HUDEP-2 (cell line): ENCODE results near the gene STRN3.
A peak's percentile ranks its signal among the peaks of the same experiment; 100 is the strongest.
"Not testable (repeated sequence)": the region's sequence is repeated elsewhere in the genome, so short reads cannot be mapped to it uniquely, and the experiment has no call there.

Source experiments
- DNase-seq, 76 experiments: peaks; one replicate each; lab custom pipeline; 2025; ENCODE audit not compliant: unreplicated experiment in 76 of 76; lab: John Stamatoyannopoulos, UW

STRN3 gene

GRCh38 chr14:30972882-30973582, 53.1 kb downstream of the STRN3 start:
- no peak for DNase-seq

GRCh38 chr14:30972036-30972732, 54.0 kb downstream of the STRN3 start:
- DNase-seq = not testable (repeated sequence)

GRCh38 chr14:30971586-30971985, 54.6 kb downstream of the STRN3 start:
- no peak for DNase-seq

DNA sequence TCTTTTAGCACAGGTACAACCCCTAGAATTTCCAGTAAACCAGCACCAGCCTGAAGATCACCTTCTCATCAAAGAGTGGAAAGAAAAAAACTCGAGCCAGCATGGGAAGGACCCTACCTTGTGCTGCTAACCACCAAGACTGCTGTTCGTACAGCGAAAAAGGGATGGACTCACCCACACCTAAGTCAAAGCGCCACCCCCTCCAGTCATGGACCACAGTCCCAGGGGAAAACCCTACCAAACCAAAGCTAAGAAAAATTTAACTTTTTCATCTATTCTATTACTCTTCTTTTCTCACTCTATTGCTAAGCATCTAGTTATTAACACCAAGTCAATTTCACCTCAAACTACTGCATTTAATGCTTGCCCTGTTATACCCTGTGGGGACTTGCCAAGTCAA, 56.4 kb downstream of the STRN3 start:
- DNase-seq = not testable (repeated sequence)

- not testable (repeated sequence) for DNase-seq
Measured at GRCh38 chr14:30967364-30968098, 58.6 kb downstream of the STRN3 start.

- DNase-seq = no peak
Measured at GRCh38 chr14:30966415-30967363, 59.5 kb downstream of the STRN3 start.

DNA sequence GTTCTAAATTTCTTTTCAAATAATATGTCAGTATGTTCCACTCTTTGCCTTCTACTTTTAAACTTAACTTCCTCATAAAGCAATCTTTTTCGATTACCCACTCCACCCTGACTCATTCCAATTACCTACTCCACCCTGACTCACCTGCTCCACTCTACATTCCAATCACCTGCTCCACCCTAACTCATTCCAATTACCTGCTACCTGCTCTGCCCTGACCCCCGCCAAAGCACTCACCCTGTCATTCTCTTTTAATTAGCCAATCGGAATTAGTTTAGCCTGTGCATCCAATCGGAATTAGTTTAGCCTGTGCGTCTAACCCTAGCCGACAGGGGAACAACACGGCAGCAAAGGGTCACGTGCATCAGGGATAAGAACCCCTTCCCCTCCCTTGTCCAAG, 60.3 kb downstream of the STRN3 start:
- DNase-seq = not testable (repeated sequence)

DNA sequence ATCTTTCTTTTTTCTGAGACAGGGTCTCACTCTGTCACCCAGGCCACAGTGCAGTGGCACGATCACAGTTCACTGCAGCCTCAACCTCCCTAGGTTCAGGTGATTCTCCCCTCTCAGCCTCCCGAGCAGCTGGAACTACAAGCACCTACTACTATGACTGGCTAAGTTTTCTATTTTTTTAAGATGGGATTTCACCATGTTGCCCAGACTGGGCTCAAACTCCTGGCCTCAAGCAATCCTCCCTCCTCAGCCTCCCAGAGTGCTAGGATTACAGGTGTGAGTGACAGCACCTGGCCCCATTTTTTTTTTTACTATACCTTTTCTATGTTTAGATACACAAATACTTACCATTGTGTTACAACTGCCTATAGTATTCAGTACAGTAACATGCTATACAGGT, 63.6 kb downstream of the STRN3 start:
- not testable (repeated sequence) for DNase-seq

GRCh38 chr14:30961330-30961729, 64.8 kb downstream of the STRN3 start:
- DNase-seq = no peak

DNA sequence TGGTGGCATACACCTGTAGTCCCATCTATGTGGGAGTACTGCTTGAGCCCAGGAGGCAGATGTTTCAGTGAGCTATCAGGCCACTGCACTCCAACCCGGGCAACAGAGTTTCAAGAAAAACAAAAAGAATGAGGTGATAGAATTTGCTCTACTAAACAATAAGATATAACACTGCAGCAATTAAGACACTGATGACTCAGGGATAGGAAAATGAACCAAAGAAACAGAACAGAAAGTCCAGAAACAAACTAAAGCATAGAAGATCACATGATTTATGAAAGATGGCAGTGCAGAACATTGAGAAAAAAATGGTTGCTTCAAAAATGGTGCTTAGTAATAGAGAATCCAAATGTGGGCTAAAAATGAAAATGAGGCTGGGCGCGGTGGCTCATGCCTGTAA, 66.0 kb downstream of the STRN3 start:
- DNase-seq = no peak

DNA sequence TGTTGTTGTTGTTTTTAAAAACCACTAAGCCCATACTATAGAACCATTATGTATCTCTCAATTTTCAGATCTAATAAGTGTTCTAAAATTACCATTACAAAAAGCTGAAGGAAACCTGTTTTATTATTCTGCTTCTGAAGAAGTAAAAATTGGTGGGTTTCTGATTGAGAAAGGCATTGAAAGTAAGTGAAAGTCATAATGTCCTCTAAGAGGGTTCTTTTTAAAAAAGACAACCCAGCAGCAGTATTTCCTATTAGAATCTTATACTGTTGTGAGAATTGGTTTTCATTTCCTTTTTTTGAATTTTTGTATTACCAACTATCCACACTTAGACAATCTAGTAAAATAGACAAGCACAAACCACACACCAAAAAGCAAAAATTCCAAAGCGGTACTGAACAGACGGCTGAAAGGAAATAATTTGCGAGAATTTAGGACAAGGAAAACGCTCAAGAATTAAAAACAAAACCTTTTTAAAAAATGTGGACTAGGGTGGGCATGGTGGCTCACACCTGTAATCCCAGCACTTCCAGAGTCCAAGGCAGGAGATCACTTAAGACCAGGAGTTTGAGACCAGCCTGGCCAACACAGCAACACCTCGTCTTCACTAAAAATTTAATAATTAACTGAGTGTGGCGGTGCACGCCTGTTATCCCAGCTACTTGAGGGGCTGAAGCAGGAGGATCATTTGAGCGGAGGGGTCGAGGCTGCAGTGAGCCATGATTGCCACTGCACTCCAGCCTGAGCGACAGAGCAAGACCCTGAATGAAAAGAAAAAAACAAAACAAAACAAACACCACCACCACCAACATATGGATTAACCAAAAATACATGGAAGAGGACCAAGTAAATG, 67.4 kb downstream of the STRN3 start:
- DNase-seq = no peak

- DNase-seq = no peak
Measured at GRCh38 chr14:30957813-30958370, 68.3 kb downstream of the STRN3 start.

GRCh38 chr14:30949651-30950050, 76.5 kb downstream of the STRN3 start:
- no peak for DNase-seq

DNA sequence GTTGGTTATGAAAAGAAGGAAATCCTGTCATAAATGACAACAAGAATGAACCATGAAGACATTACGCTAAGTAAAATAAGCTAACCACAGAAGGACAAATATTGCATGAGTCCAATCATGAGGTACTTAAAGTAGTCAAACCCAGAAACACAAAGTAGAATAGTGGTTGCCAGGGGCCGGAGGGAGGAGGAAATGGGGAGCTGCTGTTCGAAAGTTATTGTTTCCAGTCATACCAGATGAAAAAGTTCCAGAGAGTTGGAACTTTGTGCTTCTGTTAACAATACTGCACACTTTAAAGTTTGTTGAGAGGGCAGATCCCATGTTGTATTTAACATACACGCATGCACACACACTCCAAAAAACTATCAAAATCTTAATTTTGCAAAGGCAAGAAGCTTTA, 82.5 kb downstream of the STRN3 start:
- DNase-seq = no peak

DNA sequence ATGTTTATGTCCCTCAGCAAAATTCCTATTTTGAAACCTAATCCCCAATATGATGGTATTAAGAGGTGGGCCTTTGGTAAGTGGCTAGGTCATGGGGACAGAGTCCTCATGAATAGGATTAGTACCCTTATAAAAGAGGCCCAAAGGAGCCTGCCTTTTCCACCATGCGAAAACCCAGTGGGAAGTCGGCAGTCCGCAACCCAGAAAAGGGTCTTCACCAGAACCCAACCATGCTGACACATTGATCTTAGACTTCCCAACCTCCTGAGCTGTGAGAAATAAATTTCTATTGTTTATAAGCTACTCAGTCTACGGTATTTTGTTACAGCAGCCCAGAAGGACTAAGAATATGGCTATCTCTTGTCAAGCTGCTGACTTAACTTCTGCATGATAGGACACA, 85.3 kb downstream of the STRN3 start:
- no peak for DNase-seq

GRCh38 chr14:30938617-30939016, 87.6 kb downstream of the STRN3 start:
- DNase-seq = no peak

DNA sequence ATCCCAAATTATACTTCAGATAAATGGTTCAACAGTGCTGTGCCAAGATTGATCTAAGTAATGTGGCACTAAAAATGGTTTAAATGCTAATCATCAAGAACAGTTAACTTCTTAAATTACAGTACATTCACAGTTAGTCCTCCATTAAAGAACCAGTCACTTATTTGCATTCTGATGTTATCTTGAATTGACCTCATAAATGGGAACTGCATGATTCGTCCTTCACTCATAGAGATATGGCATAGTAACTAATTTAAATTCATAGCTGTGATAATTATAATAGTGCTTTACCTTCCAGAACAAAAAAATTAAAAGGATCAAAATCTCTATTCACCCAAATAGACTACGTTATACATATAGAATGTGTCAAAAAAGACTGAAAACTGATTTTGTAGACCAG, 90.7 kb downstream of the STRN3 start:
- DNase-seq = no peak

- DNase-seq = not testable (repeated sequence)
Measured at GRCh38 chr14:30933937-30934336, 92.2 kb downstream of the STRN3 start.

- DNase-seq = peak in 4 of 76 experiments; percentile 3 to 13 (median 4)
Measured at GRCh38 chr14:30928462-30928861, 97.7 kb downstream of the STRN3 start.
